ENCODE measurements around the gene COBL.

COBL gene

GRCh38 chr7:51276967-51277366 lies 39.6 kb downstream of the COBL start:
- Mint-ChIP-seq H3K4me3 (no peak overlapping the region), H3K27ac (no peak overlapping the region), H3K9me3 (peaks cover 8% of the 10 kb centered on the region), H3K36me3 (no peaks in the 10 kb centered on the region), H3K27me3 (peaks cover 6% of the 10 kb centered on the region), H3K4me1 (no peaks in the 10 kb centered on the region)

GRCh38 chr7:51276091-51276605 lies 40.5 kb downstream of the COBL start:
- Mint-ChIP-seq H3K9me3 (peaks cover 8% of the 10 kb centered on the region), H3K27ac (no peak overlapping the region), H3K4me3 (no peak overlapping the region), H3K4me1 (no peaks in the 10 kb centered on the region), H3K36me3 (no peaks in the 10 kb centered on the region), H3K27me3 (peaks cover 6% of the 10 kb centered on the region)

- H3K4me1 Mint-ChIP-seq = no peaks in the 10 kb centered on the region
- no peak overlapping the region for H3K4me3 Mint-ChIP-seq
- peaks cover 6% of the 10 kb centered on the region for H3K27me3 Mint-ChIP-seq
- no peak overlapping the region for H3K27ac Mint-ChIP-seq
- H3K36me3 Mint-ChIP-seq = no peaks in the 10 kb centered on the region
- peaks cover 2% of the 10 kb centered on the region for H3K9me3 Mint-ChIP-seq
Measured at GRCh38 chr7:51275532-51275931, 41.1 kb downstream of the COBL start.

GRCh38 chr7:51274955-51275354 lies 41.7 kb downstream of the COBL start:
- Mint-ChIP-seq H3K4me1 (no peaks in the 10 kb centered on the region), H3K36me3 (no peaks in the 10 kb centered on the region), H3K27me3 (peaks cover 4% of the 10 kb centered on the region), H3K4me3 (no peak overlapping the region), H3K27ac (no peak overlapping the region), H3K9me3 (no peaks in the 10 kb centered on the region)

GRCh38 chr7:51274001-51274400 lies 42.6 kb downstream of the COBL start:
- no peak overlapping the region for H3K4me3 Mint-ChIP-seq
- H3K36me3 Mint-ChIP-seq = no peaks in the 10 kb centered on the region
- peaks cover 4% of the 10 kb centered on the region for H3K27me3 Mint-ChIP-seq
- H3K9me3 Mint-ChIP-seq = no peaks in the 10 kb centered on the region
- no peak overlapping the region for H3K27ac Mint-ChIP-seq
- no peaks in the 10 kb centered on the region for H3K4me1 Mint-ChIP-seq

GRCh38 chr7:51273360-51273759 lies 43.2 kb downstream of the COBL start:
- no peak overlapping the region for H3K4me3 Mint-ChIP-seq
- H3K36me3 Mint-ChIP-seq = no peaks in the 10 kb centered on the region
- no peaks in the 10 kb centered on the region for H3K4me1 Mint-ChIP-seq
- H3K27me3 Mint-ChIP-seq = peaks cover 4% of the 10 kb centered on the region
- no peak overlapping the region for H3K27ac Mint-ChIP-seq
- no peaks in the 10 kb centered on the region for H3K9me3 Mint-ChIP-seq

- no peaks in the 10 kb centered on the region for H3K9me3 Mint-ChIP-seq
- no peaks in the 10 kb centered on the region for H3K36me3 Mint-ChIP-seq
- H3K27ac Mint-ChIP-seq = no peak overlapping the region
- H3K4me1 Mint-ChIP-seq = no peaks in the 10 kb centered on the region
- H3K27me3 Mint-ChIP-seq = no peaks in the 10 kb centered on the region
- no peak overlapping the region for H3K4me3 Mint-ChIP-seq
Measured at GRCh38 chr7:51270965-51271364, 45.6 kb downstream of the COBL start.

- Mint-ChIP-seq H3K27me3 (no peaks in the 10 kb centered on the region), H3K9me3 (no peaks in the 10 kb centered on the region), H3K27ac (no peak overlapping the region), H3K36me3 (no peaks in the 10 kb centered on the region), H3K4me3 (no peak overlapping the region), H3K4me1 (no peaks in the 10 kb centered on the region)
Measured at GRCh38 chr7:51269911-51270310, 46.7 kb downstream of the COBL start.

- Mint-ChIP-seq H3K36me3 (no peaks in the 10 kb centered on the region), H3K4me3 (no peak overlapping the region), H3K9me3 (no peaks in the 10 kb centered on the region), H3K4me1 (no peaks in the 10 kb centered on the region), H3K27ac (no peak overlapping the region), H3K27me3 (no peaks in the 10 kb centered on the region)
Measured at GRCh38 chr7:51269321-51269720, 47.3 kb downstream of the COBL start.

- no peaks in the 10 kb centered on the region for H3K9me3 Mint-ChIP-seq
- H3K4me3 Mint-ChIP-seq = no peak overlapping the region
- H3K27me3 Mint-ChIP-seq = no peaks in the 10 kb centered on the region
- H3K4me1 Mint-ChIP-seq = no peaks in the 10 kb centered on the region
- H3K36me3 Mint-ChIP-seq = no peaks in the 10 kb centered on the region
- H3K27ac Mint-ChIP-seq = no peak overlapping the region
Measured at GRCh38 chr7:51268859-51269258, 47.8 kb downstream of the COBL start.

GRCh38 chr7:51267169-51267568 lies 49.4 kb downstream of the COBL start:
- H3K27ac Mint-ChIP-seq = no peak overlapping the region
- no peaks in the 10 kb centered on the region for H3K36me3 Mint-ChIP-seq

GRCh38 chr7:51265066-51265907 lies 51.3 kb downstream of the COBL start:
- Mint-ChIP-seq H3K27ac (no peak overlapping the region), H3K27me3 (no peaks in the 10 kb centered on the region), H3K36me3 (no peaks in the 10 kb centered on the region), H3K4me3 (no peak overlapping the region), H3K9me3 (no peaks in the 10 kb centered on the region), H3K4me1 (no peaks in the 10 kb centered on the region)

More at GRCh38 chr7:51267169-51267568, 49.4 kb downstream of the COBL start:
- Mint-ChIP-seq H3K9me3 (no peaks in the 10 kb centered on the region), H3K27me3 (no peaks in the 10 kb centered on the region), H3K4me3 (no peak overlapping the region), H3K4me1 (no peaks in the 10 kb centered on the region)

GRCh38 chr7:51263631-51264484 lies 52.8 kb downstream of the COBL start:
- H3K9me3 Mint-ChIP-seq = no peaks in the 10 kb centered on the region
- no peaks in the 10 kb centered on the region for H3K27me3 Mint-ChIP-seq
- no peak overlapping the region for H3K27ac Mint-ChIP-seq
- no peaks in the 10 kb centered on the region for H3K36me3 Mint-ChIP-seq
- no peaks in the 10 kb centered on the region for H3K4me1 Mint-ChIP-seq
- H3K4me3 Mint-ChIP-seq = no peak overlapping the region

- Mint-ChIP-seq H3K36me3 (no peaks in the 10 kb centered on the region), H3K27me3 (peaks cover 2% of the 10 kb centered on the region), H3K27ac (no peak overlapping the region), H3K4me3 (no peak overlapping the region), H3K9me3 (no peaks in the 10 kb centered on the region), H3K4me1 (no peaks in the 10 kb centered on the region)
Measured at GRCh38 chr7:51262796-51263531, 53.6 kb downstream of the COBL start.

GRCh38 chr7:51261950-51262795 lies 54.4 kb downstream of the COBL start:
- H3K9me3 Mint-ChIP-seq = no peaks in the 10 kb centered on the region

More at GRCh38 chr7:51261950-51262795, 54.4 kb downstream of the COBL start:
- Mint-ChIP-seq H3K27ac (no peak overlapping the region), H3K4me1 (no peaks in the 10 kb centered on the region), H3K36me3 (no peaks in the 10 kb centered on the region), H3K4me3 (no peak overlapping the region), H3K27me3 (peaks cover 2% of the 10 kb centered on the region)

Measured in activated naive CD4-positive, alpha-beta T cell treated with anti-CD3 and anti-CD28 coated beads, Interleukin-2, amount 50 U/mL, for 24 hours (primary cell).